ENCODE results near the gene SAXO2. TPM values are rescaled to one million over a fixed set of nuclear protein-coding genes. Genes with fewer than 3 reads are reported as not detected.

SAXO2 gene
- total and polyA plus RNA-seq, 5 donors from 2014 or later = 0.34 to 7.4 TPM; not detected in 3

DNA sequence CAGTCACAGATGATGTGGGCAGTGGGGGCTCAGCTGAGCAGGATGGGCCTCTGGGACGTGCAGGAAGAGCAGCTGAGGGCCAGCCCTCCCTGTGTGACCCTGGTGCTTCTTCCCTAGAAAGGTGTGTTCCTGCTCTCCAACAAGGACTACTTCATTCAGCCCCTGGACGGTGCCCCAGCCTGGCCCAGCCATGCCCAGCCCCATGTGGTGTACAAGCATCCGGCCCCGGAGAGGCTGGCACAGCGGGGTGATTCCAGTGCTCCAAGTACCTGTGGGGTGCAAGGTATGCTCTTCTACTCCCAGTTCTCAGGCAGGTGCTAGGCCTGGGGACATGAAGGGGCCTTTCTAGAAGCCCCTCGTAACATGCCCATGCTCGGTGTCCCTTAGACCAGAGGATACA lies 38.3 kb downstream of the SAXO2 start:
- peaks cover 0 to 1% (median 0%) of the 10 kb centered on the region in 7 donors for H3K9me3 Mint-ChIP-seq

DNA sequence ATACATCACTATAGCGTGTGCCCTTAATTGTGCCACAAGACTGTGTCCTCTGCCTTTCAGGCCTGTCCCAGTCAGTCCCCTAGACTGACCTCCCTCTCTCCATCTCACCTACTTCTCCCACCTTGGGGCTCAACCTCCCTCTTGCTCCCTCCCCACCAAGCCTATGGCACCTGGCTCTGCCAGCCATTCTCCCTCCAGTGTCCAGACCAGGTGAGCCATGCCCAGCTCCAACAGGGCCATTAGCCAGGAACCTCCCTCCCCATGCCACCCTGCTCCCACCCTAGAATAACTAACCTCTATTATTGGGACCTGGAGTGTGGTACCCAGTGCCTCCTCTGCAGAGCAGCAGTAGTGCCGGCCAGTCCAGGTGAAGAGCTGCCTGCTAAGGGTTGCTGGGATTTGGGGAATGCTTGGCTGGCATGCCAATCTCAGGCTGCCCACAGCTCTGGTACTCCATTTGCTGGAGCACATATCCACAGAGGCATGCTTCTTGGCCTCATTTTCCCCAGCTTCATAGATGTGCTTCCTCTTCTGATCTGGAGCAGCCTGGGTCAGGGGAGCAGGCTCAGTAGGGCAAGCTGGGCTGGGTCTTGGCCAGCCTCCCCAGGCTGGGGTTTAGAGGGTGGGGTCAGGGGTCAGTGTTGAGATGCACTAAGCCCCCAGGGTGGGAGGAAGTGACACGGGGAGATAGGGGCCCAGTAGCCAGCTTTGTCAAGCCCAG lies 38.8 kb downstream of the SAXO2 start:
- H3K9me3 Mint-ChIP-seq = peaks cover 0 to 1% (median 0%) of the 10 kb centered on the region in 7 donors
- ATAC-seq (ENCODE audit: low read depth in 2 of 2) = no peak

More for the DNA sequence above, 38.3 kb downstream of the SAXO2 start:
- Histone ChIP-seq H3K4me3 (ENCODE audit: low read depth, low read length) (no peak overlapping the region), H3K27ac (ENCODE audit: insufficient read depth, low read length, poor library complexity, severe bottlenecking) (no peak overlapping the region), H3K27me3 (ENCODE audit: control insufficient read depth, insufficient read depth, low read length) (no peaks in the 10 kb centered on the region), H3K36me3 (ENCODE audit: control insufficient read depth, insufficient read depth, low read length) (no peaks in the 10 kb centered on the region), H3K9me3 (ENCODE audit: control insufficient read depth in 2 of 2, low read length in 2 of 2) (no peaks in the 10 kb centered on the region), H3K4me1 (ENCODE audit: control insufficient read depth, insufficient read depth, low read length, poor library complexity, severe bottlenecking) (no peaks in the 10 kb centered on the region)
- ATAC-seq (ENCODE audit: low read depth in 2 of 2) = no peak
- H3K27me3 Mint-ChIP-seq = peaks cover 6% of the 10 kb centered on the region
- no peak for DNase-seq
- H3K4me1 Mint-ChIP-seq = peaks cover 0 to 20% (median 8%) of the 10 kb centered on the region in 4 donors
- no peak overlapping the region for H3K27ac Mint-ChIP-seq
- H3K36me3 Mint-ChIP-seq = no peaks in the 10 kb centered on the region
- no peak overlapping the region for H3K4me3 Mint-ChIP-seq

DNA sequence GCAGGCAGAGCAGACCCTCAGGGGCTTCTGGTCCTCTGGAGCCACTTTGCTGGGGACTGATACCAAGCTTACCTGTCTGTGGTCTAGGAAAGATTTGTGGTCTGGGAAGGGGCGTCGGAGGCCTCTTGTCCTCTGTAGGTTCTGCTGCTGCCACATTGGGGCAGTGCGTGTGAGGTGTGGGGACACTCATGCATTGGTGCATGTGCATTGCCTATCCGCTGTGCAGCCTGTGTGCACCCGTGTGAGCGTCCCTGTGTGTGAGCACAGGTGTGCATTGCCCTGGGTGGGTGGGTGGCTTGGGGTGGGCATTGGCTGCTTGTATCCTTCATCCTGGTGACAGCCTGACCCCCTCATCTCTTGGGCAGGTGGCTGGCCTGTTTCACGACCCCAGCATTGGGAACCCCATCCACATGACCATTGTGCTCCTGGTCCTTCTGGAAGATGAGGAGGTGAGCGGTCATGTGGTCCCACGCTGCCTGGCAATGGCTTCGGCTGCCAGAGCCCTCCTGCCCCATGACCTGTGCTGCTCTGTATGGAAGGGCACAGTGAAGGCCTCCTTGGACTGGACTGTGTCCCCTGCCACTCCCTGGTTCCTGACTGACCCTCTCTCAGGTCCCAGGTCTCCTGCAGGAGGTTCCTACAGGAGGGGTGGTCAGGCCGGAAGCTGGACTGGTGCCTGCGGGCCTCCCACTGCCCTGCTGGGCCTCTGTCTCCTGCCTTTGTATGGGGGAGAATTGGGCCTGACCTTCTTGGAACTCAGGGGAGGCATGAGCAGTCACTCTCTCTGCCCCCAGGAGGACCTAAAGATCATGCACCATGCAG lies 41.5 kb downstream of the SAXO2 start:
- no peak for ATAC-seq (ENCODE audit: low read depth in 2 of 2)
- Mint-ChIP-seq H3K27ac (no peak overlapping the region), H3K9me3 (peaks cover 0 to 3% (median 0%) of the 10 kb centered on the region in 7 donors), H3K36me3 (no peaks in the 10 kb centered on the region), H3K4me3 (no peak overlapping the region), H3K4me1 (peaks cover 0 to 5% (median 1%) of the 10 kb centered on the region in 4 donors), H3K27me3 (peaks cover 10% of the 10 kb centered on the region)
- Histone ChIP-seq H3K27ac (ENCODE audit: insufficient read depth, low read length, poor library complexity, severe bottlenecking) (no peak overlapping the region), H3K4me1 (ENCODE audit: control insufficient read depth, insufficient read depth, low read length, poor library complexity, severe bottlenecking) (no peaks in the 10 kb centered on the region), H3K9me3 (ENCODE audit: control insufficient read depth in 2 of 2, low read length in 2 of 2) (no peaks in the 10 kb centered on the region), H3K27me3 (ENCODE audit: control insufficient read depth, insufficient read depth, low read length) (no peaks in the 10 kb centered on the region), H3K4me3 (ENCODE audit: low read depth, low read length) (no peak overlapping the region), H3K36me3 (ENCODE audit: control insufficient read depth, insufficient read depth, low read length) (no peaks in the 10 kb centered on the region)
- DNase-seq = no peak

More for the DNA sequence above, 38.8 kb downstream of the SAXO2 start:
- H3K36me3 Mint-ChIP-seq = no peaks in the 10 kb centered on the region
- peaks cover 6% of the 10 kb centered on the region for H3K27me3 Mint-ChIP-seq
- no peaks in the 10 kb centered on the region for H3K4me1 ChIP-seq (ENCODE audit: control insufficient read depth, insufficient read depth, low read length, poor library complexity, severe bottlenecking)
- no peak overlapping the region for H3K4me3 ChIP-seq (ENCODE audit: low read depth, low read length)
- no peaks in the 10 kb centered on the region for H3K27me3 ChIP-seq (ENCODE audit: control insufficient read depth, insufficient read depth, low read length)
- H3K4me3 Mint-ChIP-seq = no peak overlapping the region
- peaks cover 0 to 20% (median 8%) of the 10 kb centered on the region in 4 donors for H3K4me1 Mint-ChIP-seq
- no peak overlapping the region for H3K27ac ChIP-seq (ENCODE audit: insufficient read depth, low read length, poor library complexity, severe bottlenecking)
- no peak overlapping the region for H3K27ac Mint-ChIP-seq
- H3K36me3 ChIP-seq (ENCODE audit: control insufficient read depth, insufficient read depth, low read length) = no peaks in the 10 kb centered on the region
- H3K9me3 ChIP-seq (ENCODE audit: control insufficient read depth in 2 of 2, low read length in 2 of 2) = no peaks in the 10 kb centered on the region
- no peak for DNase-seq

DNA sequence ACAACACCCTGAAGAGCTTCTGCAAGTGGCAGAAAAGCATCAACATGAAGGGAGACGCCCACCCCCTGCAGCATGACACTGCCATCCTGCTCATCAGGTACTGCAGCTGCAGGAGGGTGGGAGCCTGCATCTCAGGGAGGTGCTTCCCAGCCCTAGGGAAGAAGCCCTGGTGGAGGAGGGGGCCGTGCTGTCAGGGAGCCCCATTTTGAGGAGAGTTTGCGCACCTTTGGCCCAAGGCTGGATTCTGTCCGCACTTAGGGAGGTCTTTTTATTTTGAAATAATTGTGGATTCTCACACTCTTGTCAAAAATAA lies 42.1 kb downstream of the SAXO2 start:
- Mint-ChIP-seq H3K4me1 (peaks cover 0 to 5% (median 1%) of the 10 kb centered on the region in 4 donors), H3K36me3 (no peaks in the 10 kb centered on the region), H3K27me3 (peaks cover 10% of the 10 kb centered on the region), H3K9me3 (peaks cover 0 to 3% (median 0%) of the 10 kb centered on the region in 7 donors), H3K27ac (no peak overlapping the region), H3K4me3 (no peak overlapping the region)
- H3K4me3 ChIP-seq (ENCODE audit: low read depth, low read length) = no peak overlapping the region
- DNase-seq (no peak), ATAC-seq (ENCODE audit: low read depth in 2 of 2) (no peak)
- no peaks in the 10 kb centered on the region for H3K4me1 ChIP-seq (ENCODE audit: control insufficient read depth, insufficient read depth, low read length, poor library complexity, severe bottlenecking)
- no peaks in the 10 kb centered on the region for H3K36me3 ChIP-seq (ENCODE audit: control insufficient read depth, insufficient read depth, low read length)
- H3K9me3 ChIP-seq (ENCODE audit: control insufficient read depth in 2 of 2, low read length in 2 of 2) = no peaks in the 10 kb centered on the region
- no peak overlapping the region for H3K27ac ChIP-seq (ENCODE audit: insufficient read depth, low read length, poor library complexity, severe bottlenecking)
- no peaks in the 10 kb centered on the region for H3K27me3 ChIP-seq (ENCODE audit: control insufficient read depth, insufficient read depth, low read length)

DNA sequence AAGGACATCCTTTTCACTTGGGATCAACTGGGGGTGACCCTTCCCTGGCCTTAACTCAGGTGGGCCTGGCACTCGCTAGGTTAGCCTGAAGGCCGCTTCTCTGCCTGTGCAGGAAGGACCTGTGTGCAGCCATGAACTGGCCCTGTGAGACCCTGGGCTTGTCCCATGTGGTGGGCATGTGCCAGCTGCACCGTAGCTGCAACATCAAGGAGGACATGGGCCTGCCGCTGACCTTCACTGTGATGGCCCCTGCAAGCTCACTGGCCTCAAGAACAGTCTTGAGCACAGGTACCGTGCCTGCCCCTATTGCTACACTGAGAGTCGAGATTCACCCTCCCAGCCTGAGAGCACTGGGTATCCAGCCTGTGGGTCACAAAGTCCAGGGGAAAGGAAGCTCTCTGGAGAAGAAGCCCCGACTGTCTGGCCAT lies 43.0 kb downstream of the SAXO2 start:
- no peaks in the 10 kb centered on the region for H3K36me3 ChIP-seq (ENCODE audit: control insufficient read depth, insufficient read depth, low read length)
- no peaks in the 10 kb centered on the region for H3K9me3 ChIP-seq (ENCODE audit: control insufficient read depth in 2 of 2, low read length in 2 of 2)
- ATAC-seq (ENCODE audit: low read depth in 2 of 2) = peak in 1 of 2 donors; percentile 13
- H3K4me3 ChIP-seq (ENCODE audit: low read depth, low read length) = no peak overlapping the region
- H3K9me3 Mint-ChIP-seq = peaks cover 0 to 3% (median 0%) of the 10 kb centered on the region in 7 donors
- no peak overlapping the region for H3K4me3 Mint-ChIP-seq
- no peak overlapping the region for H3K27ac Mint-ChIP-seq
- DNase-seq = no peak
- peaks cover 0 to 5% (median 1%) of the 10 kb centered on the region in 4 donors for H3K4me1 Mint-ChIP-seq
- H3K36me3 Mint-ChIP-seq = no peaks in the 10 kb centered on the region
- peaks cover 10% of the 10 kb centered on the region for H3K27me3 Mint-ChIP-seq
- no peaks in the 10 kb centered on the region for H3K27me3 ChIP-seq (ENCODE audit: control insufficient read depth, insufficient read depth, low read length)
- H3K4me1 ChIP-seq (ENCODE audit: control insufficient read depth, insufficient read depth, low read length, poor library complexity, severe bottlenecking) = no peaks in the 10 kb centered on the region
- H3K27ac ChIP-seq (ENCODE audit: insufficient read depth, low read length, poor library complexity, severe bottlenecking) = no peak overlapping the region

DNA sequence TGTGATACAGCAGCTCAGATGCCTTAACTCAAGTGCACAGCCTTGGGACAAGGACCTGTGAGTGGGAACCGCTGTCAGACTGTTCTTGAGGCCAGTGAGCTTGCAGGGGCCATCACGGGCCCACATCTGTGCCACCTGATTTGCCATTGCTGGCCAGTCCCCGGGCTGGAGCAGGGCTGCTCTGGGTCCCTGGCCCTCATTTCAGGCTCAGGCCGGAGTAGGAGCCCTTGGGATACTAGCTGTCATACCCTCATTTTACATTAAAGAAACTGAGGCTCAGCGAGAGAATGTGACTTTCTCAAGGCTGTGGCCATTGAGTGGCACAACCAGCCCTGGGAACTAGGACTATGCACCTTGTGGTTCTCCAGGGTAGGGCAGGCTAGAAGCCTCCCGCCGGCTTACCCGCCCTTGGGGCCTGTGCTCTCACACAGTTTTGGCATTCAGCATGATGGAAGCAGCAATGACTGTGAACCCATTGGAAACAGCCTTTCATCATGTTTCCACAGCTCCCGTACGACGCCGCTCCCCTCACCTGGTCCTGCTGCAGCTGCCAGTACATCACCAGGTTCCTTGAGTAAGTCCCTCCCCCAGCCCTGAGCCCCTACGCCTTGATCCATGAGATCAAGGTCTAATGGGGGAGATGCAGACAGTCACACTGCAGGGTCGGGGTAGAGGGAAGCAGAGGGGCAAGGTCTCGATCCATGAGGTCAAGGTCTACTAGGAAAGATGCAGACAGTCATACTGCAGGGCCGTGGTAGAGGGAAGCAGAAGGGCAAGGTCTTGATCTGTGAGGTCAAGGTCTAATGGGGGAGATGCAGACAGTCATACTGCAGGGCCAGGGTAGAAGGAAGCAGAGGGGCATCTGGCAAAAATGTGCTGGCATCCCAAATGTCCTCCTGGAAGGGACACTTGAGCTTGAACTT lies 44.4 kb downstream of the SAXO2 start:
- H3K27ac Mint-ChIP-seq = no peak overlapping the region
- no peaks in the 10 kb centered on the region for H3K27me3 ChIP-seq (ENCODE audit: control insufficient read depth, insufficient read depth, low read length)
- peaks cover 0 to 3% (median 0%) of the 10 kb centered on the region in 7 donors for H3K9me3 Mint-ChIP-seq
- peaks cover 8% of the 10 kb centered on the region for H3K27me3 Mint-ChIP-seq
- DNase-seq (no peak), ATAC-seq (ENCODE audit: low read depth in 2 of 2) (no peak)
- H3K9me3 ChIP-seq (ENCODE audit: control insufficient read depth in 2 of 2, low read length in 2 of 2) = no peaks in the 10 kb centered on the region
- no peaks in the 10 kb centered on the region for H3K36me3 ChIP-seq (ENCODE audit: control insufficient read depth, insufficient read depth, low read length)
- no peak overlapping the region for H3K4me3 Mint-ChIP-seq
- no peaks in the 10 kb centered on the region for H3K4me1 ChIP-seq (ENCODE audit: control insufficient read depth, insufficient read depth, low read length, poor library complexity, severe bottlenecking)
- peaks cover 0 to 5% (median 1%) of the 10 kb centered on the region in 4 donors for H3K4me1 Mint-ChIP-seq
- no peak overlapping the region for H3K4me3 ChIP-seq (ENCODE audit: low read depth, low read length)
- no peak overlapping the region for H3K27ac ChIP-seq (ENCODE audit: insufficient read depth, low read length, poor library complexity, severe bottlenecking)
- no peaks in the 10 kb centered on the region for H3K36me3 Mint-ChIP-seq

DNA sequence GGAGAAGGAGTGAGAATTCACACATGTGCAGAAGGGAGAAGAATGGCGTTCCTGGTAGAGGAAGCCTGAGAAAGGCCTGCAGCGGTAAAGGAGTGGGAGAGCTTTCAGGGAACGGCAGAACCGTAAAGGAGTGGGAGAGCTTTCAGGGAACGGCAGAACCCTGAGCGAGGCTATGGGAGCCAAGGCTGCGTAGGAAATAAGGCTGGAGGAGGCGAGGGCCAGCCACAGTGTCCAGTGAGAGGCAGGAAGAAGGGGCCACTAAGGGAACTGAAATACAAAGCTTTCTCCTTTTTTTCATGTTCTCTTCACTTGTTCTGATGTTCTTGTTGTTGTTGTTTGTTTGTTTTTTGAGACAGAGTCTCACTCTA lies 45.1 kb downstream of the SAXO2 start:
- Histone ChIP-seq H3K4me1 (ENCODE audit: control insufficient read depth, insufficient read depth, low read length, poor library complexity, severe bottlenecking) (no peaks in the 10 kb centered on the region), H3K36me3 (ENCODE audit: control insufficient read depth, insufficient read depth, low read length) (no peaks in the 10 kb centered on the region), H3K4me3 (ENCODE audit: low read depth, low read length) (no peak overlapping the region), H3K27me3 (ENCODE audit: control insufficient read depth, insufficient read depth, low read length) (no peaks in the 10 kb centered on the region), H3K27ac (ENCODE audit: insufficient read depth, low read length, poor library complexity, severe bottlenecking) (no peak overlapping the region), H3K9me3 (ENCODE audit: control insufficient read depth in 2 of 2, low read length in 2 of 2) (no peaks in the 10 kb centered on the region)
- Mint-ChIP-seq H3K36me3 (no peaks in the 10 kb centered on the region), H3K27me3 (peaks cover 8% of the 10 kb centered on the region), H3K4me3 (no peak overlapping the region), H3K9me3 (peaks cover 0 to 3% (median 0%) of the 10 kb centered on the region in 7 donors), H3K4me1 (peaks cover 0 to 5% (median 1%) of the 10 kb centered on the region in 4 donors), H3K27ac (no peak overlapping the region)
- no peak for DNase-seq
- ATAC-seq (ENCODE audit: low read depth in 2 of 2) = no peak

All from CD4-positive, CD25-positive, alpha-beta regulatory T cell (primary cell).